LoVo (cell line): ENCODE results near the gene PARVA.

Source experiments
- DNase-seq: peaks from one replicate; pipeline ENCODE4 v3.0.0-alpha.2; 2016; ENCODE audit warnings: low spot score

PARVA gene

DNA sequence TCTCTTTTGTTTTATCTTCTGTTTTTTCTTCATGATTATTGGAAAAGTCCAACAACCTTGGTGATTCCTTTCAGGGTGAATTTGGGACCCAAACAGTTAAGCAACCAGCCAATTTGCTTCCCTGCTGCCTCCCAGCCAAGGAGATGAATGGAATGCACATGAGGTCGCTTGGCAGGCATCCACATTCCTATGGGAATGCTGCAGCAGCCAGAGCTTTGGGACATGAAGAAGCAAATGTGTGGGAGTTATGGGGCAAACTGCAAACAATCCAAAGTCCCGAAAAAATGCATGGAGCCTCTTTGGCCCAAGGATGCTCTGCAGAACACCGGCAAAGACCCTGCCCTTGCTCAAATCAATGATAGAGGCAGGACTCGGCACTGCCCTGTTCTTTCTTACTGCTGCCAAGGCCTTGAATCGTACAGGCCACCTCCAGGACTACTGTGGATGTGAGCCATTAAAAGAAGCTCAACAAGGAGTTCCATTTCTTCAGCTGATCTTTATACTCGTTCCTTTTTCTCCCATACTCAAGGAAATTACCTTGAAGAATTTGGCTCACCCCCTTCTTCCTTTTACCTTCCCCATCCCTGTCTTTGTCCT is 179.5 kb downstream of the PARVA start:
- DNase-seq = peak; percentile 37

DNA sequence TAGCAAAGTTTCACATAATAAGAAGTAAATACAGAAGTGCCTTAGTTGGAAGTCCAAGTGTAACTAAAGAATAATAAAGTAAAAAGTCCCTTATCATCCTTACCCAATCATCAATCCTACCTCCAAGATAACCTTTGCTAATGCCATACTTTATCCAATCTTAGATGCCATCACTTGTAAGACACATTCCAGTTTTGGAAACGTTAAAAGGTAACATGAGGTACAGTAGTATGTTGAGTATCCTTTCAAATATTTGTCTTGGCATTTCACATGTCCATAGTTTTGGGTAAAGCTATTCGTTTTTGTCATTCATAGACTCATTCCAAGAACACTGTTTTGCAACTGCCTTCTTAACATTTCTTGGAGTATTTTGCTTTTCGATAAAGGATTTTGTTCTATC is 181.6 kb downstream of the PARVA start:
- DNase-seq = no peak

DNA sequence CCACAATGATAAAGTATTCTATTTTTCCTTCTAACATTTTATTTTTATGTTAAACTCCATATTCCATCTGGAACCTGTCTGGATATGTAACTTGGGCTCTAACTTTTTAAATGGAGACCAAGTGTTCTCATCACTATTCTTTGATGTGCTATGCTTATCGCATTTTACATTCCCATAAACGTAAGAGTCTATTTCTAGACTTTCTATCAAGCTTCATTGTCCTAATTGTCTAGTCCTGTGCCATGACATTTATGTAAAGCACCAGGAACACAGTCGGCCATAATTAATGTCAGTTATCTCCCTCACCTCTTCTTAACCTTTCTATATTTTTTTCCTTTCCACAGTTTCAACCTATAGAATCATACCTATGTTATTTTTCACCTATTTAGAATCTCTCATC is 183.0 kb downstream of the PARVA start:
- no peak for DNase-seq

DNA sequence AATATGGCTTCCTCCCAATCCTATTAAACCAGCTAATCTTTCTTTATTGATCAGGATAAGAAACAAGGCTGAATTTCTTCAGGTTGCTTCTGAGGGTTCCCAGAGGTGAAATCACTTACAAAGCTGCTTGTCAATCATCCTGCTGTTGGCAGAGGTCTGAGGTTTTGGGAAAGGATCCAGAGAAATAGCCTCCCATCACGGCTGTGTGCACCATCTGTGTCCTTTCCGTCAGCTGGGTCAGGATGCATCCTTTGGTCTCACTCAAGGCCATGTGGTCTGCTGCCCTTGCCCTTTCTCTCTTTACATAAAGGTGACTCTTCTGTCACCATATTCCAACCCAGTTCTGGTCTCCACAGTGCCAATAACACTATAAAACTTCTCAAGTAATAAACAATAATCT is 183.5 kb downstream of the PARVA start:
- DNase-seq = no peak

DNA sequence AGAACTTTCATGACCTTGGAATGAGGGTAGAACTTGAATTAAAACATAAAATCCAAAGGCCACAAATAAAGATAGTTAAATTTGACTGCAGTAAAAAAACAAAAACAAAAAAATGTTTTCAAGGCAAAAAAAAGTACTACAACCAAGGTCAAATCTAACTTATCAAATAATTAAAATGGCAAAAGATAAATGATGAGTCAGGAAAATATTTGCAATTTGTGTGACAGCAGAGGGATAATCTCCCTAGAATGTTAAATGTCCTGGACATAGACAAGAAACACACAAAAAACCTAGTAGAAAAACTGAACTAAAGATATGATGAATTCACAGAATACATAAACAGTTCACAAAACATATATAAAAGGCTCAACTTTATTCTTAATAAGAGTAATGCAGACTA is 186.6 kb downstream of the PARVA start:
- no peak for DNase-seq

DNA sequence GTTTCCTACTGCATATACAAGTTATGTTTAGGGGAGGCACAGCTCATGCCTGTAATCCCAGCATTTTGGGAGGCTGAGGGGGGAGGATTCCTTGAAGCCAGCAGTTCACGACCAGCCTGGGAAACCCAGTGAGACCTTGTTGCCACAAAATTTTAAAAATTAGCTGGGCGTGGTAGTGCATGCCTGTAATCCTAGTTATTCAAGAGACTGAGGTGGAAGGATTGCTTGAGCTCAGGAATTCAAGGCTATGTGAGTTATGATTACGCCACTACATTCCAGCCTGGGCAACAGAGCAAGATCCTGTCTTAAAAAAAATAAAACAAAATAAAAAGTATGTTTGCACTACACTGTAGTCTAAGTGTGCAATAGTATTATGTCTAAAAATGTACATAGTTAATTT is 188.0 kb downstream of the PARVA start:
- no peak for DNase-seq

DNA sequence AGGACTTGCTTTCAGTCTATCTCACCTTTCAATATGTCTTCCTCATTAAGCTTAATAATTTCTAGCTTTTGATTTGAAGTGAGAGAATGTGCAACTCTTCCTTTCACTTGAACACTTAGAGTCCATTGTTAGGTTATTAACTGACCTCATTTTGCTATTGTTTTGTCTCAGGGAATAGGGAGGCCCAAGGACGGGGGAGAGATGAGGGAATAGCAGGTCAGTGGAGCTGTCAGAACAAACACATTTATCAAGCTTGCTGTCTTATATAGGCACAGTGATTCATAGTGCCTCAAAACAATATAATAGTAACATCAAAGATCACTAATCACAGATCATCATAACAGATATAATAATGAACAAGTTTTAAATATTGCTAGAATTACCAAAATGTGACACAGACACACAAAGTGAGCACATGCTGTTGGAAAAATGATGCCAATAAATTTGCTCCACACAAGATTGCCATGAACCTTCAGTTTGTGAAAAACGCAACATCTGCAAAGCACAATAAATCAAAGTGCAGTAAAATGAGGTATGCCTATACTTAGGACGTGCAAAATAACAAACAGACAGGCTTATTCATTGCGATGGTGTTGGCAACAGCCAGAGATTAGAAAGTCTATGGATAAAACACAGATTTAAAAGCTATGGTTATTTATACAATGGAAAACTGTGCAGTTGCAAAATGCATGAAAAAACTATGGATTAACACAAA is 190.5 kb downstream of the PARVA start:
- DNase-seq = no peak

DNA sequence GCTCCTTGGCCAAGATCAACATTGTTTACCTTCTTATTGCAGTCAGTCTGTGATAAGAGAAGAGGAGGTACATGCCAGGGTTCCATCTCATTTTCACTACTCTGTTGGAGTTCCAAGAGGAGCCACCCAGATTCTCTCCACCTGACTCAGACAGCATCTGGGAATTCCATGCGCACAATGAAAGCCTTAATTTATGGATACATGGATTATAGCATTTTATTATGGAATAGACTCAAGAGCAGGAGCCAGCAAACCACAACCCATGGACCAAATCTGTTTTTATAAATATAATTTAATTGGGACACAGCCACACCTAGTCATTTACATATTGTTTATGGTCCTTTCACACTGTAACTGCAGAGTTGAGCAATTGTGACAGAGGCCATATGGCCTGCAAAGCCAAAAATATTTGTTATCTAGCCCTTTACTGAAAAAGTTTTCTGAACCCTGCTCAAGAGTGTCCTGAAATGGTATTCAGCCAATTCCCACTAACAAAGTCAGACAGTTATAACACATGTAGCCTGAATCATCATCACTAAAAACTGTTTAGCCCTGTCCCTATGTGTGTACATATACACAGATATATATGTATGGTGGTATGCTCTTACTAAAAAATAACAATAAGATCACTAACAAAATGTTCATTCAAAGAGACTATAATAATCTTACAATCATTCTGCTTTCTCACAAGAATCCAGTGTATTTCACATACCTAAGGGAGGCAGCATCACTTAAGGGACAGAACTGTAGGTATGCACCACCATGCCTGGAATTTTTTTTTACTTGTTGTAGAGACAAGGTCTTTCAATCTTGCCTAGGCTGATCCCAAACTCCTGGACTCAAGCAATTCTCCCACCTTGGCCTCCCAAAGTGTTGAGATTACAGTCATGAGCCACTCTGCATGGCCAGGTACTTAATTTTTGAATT is 192.4 kb downstream of the PARVA start:
- peak; percentile 43 for DNase-seq

DNA sequence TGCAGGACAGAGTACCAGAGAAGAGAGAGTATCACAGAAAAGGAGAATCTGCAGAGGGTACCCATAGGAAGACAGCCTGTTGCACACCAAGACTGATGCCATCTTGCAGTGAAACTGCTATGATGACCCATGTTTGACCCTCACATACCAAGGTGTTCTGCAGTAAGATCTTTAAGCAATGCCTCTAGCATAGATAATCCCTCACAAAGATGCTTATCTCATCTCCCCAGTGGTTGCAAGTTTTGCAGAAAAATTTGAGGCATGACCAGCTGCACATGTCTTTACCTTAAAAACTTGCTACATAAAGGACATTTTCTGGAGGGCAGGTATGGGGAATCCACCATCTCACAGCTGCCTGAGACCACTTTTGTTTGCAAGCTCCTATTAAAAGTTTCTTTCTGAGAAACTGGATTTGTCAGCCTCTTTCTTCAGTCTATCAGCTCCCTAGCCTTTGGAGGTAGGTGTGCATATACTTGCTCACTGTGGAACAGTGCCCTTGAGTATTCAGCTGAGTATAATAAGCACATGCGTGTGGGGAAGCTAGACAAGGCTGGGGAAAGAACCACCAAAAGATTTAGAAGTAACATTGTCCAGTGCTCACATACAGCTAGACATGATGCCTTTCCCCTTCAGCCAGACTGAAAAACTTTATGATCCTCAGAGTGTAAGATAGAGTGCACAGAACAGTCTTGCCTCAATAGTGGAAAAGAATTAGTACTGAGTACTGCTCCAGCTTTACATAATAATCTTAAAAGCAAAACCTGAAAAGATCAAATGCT is 196.5 kb downstream of the PARVA start:
- no peak for DNase-seq

DNA sequence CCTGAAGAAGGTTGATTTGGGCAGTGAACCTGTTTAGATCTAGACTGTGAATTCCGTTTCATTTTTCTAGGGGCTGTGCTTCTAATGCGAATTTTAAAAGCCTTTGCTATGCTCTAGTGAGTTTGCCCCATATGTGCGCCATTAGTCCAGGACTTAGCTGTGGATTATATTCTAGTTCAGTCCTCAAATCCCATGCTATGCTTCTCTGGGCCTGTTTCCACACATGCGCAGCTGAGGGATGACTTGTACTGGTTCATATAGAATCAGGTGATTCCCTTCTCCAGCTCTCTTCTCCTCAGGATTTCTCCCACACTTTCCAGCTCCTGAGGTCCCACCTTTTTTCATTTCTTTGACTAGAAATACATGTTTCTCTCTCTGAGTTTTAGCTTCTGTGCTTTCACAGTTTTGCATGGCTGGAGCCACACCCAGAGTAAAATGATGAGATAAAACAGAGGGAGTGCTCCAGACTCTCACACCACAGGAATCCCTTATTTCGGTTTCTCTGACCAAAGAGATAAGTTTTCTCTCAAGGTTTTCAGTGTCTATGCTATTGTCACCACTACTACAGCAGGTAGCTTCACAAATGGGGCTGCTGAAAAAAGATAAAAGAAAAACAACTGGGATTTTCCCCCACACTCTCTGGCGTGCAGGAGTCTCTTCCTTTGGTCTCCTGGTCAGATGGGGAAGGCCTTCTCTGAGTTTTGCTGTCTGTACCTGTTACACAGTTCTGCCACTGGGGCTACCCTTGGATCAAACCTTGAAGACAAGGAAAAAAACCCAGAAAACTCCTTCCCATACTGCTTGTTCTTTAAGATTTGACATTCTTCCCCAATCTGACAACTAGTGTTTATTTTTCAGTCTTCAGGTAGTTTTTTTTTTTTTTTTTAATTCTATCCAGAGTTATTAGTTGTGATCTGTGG is 200.6 kb downstream of the PARVA start:
- no peak for DNase-seq

DNA sequence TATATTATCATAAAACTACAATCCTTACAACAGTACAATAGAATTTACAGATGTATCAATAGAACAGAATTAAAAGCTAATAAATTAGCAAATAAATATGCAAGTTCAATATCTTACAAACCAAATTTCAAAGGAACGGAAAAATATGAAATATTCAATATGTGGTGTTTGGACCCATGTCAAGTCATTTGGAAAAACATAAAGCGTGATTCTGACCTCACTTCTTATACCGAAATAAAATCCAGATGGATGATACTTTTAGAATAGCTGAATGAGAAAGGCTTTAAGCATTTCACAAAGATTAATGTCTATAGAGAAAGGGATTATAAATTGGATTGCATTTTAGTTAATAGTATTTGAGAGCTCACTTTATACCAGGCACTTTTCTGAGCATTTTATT is 204.0 kb downstream of the PARVA start:
- no peak for DNase-seq

DNA sequence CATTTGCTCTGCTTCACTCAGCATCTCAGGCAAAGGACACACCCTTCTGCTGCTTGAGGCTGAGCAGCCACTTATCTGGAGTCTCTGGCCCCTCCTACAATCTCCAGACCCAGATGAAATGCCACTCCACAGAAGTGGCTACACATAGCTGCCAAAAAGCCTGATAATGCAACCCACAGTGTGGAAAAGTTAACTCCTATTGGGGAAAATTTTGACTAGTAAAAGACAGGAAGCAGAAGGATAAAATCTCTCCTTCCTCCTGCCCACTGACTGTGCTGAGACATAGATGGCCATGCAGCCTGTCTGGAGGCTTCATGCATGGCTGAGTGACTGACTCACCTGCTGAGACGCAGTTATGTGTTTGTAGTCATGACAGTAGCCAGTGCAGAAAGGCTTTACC is 204.6 kb downstream of the PARVA start:
- DNase-seq = peak; percentile 29
